Hypothalamus (tissue), 51 donors: ENCODE measurements around the gene DSCAM.
"Not testable (repeated sequence)": the region's sequence is repeated elsewhere in the genome, so short reads cannot be mapped to it uniquely, and the experiment has no call there.

ENCODE experiments used
- DNase-seq, 51 donors: peaks; one replicate each; lab custom pipeline; 2025; lab: John Stamatoyannopoulos, UW

Gene DSCAM

GRCh38 chr21:40272037-40272436, 574.9 kb downstream of the DSCAM start:
- no peak for DNase-seq

- no peak for DNase-seq
These were observed 575.8 kb downstream of the DSCAM start for GRCh38 chr21:40271164-40271563.

- DNase-seq, result no peak
These were observed 576.9 kb downstream of the DSCAM start for GRCh38 chr21:40270047-40270446.

GRCh38 chr21:40269239-40269638, 577.7 kb downstream of the DSCAM start:
- DNase-seq, result no peak

GRCh38 chr21:40258456-40258855, 588.5 kb downstream of the DSCAM start:
- DNase-seq, result not testable (repeated sequence)

GRCh38 chr21:40257342-40257741, 589.6 kb downstream of the DSCAM start:
- DNase-seq, result no peak

- DNase-seq, result no peak
These were observed 591.2 kb downstream of the DSCAM start for GRCh38 chr21:40255518-40256444.

- peak in 3 of 51 donors; percentile 5 to 50 (median 6) for DNase-seq
These were observed 592.2 kb downstream of the DSCAM start for GRCh38 chr21:40254540-40255465.

- no peak for DNase-seq
These were observed 593.8 kb downstream of the DSCAM start for GRCh38 chr21:40253112-40253511.

- DNase-seq, result no peak
These were observed 596.3 kb downstream of the DSCAM start for GRCh38 chr21:40250514-40251294.

- DNase-seq, result peak in 1 of 51 donors; percentile 11
These were observed 602.0 kb downstream of the DSCAM start for GRCh38 chr21:40244981-40245380.

GRCh38 chr21:40243685-40244084, 603.3 kb downstream of the DSCAM start:
- DNase-seq, result no peak

- no peak for DNase-seq
These were observed 604.2 kb downstream of the DSCAM start for GRCh38 chr21:40242586-40243265.

- DNase-seq, result no peak
These were observed 611.4 kb downstream of the DSCAM start for GRCh38 chr21:40235528-40235927.

GRCh38 chr21:40231979-40232378, 615.0 kb downstream of the DSCAM start:
- no peak for DNase-seq

- DNase-seq, result no peak
These were observed 619.9 kb downstream of the DSCAM start for GRCh38 chr21:40227096-40227495.

GRCh38 chr21:40215941-40216340, 631.0 kb downstream of the DSCAM start:
- DNase-seq, result no peak

GRCh38 chr21:40210251-40210650, 636.7 kb downstream of the DSCAM start:
- DNase-seq, result no peak

- no peak for DNase-seq
These were observed 638.0 kb downstream of the DSCAM start for GRCh38 chr21:40208948-40209345.
